HUES6 (cell line): ENCODE measurements around the gene MRPL17.
A peak's percentile ranks its signal among the peaks of the same experiment; 100 is the strongest.
"Not testable (repeated sequence)": the region's sequence is repeated elsewhere in the genome, so short reads cannot be mapped to it uniquely, and the experiment has no call there.

Source experiments
- H3K27ac ChIP-seq: 2 replicates; pipeline ENCODE4 v1.7.0; 2013; ENCODE audit warnings: low read depth, mild to moderate bottlenecking, low read length, inconsistent platforms
- H3K27me3 ChIP-seq: 2 replicates; pipeline ENCODE4 v1.6.1; 2013; ENCODE audit warnings: low read length; ENCODE audit not compliant: control insufficient read depth, insufficient read depth
- H3K36me3 ChIP-seq: 2 replicates; pipeline ENCODE4 v1.6.1; 2013; ENCODE audit warnings: low read length; ENCODE audit not compliant: control insufficient read depth, insufficient read depth
- H3K4me1 ChIP-seq: 2 replicates; pipeline ENCODE4 v1.6.1; 2013; ENCODE audit warnings: low read length; ENCODE audit not compliant: control insufficient read depth, insufficient read depth
- H3K4me3 ChIP-seq: 2 replicates; pipeline ENCODE4 v1.5.1; 2013; ENCODE audit warnings: low read depth, low read length
- H3K9ac ChIP-seq: one replicate; pipeline ENCODE4 v1.6.1; 2013; ENCODE audit warnings: mild to moderate bottlenecking, low read length
- H3K9me3 ChIP-seq: 2 replicates; pipeline ENCODE4 v1.6.1; 2013; ENCODE audit warnings: low read depth, low read length; ENCODE audit not compliant: control insufficient read depth, insufficient read depth

Gene MRPL17

GRCh38 chr11:6703247-6704063 is 20.3 kb upstream of the MRPL17 start:
- H3K4me1 ChIP-seq = no peaks in the 10 kb centered on the region; the same call in 1 of the 2 replicates
- H3K27me3 ChIP-seq = no peaks in the 10 kb centered on the region
- H3K36me3 ChIP-seq = no peaks in the 10 kb centered on the region
- no peak overlapping the region for H3K4me3 ChIP-seq
- H3K27ac ChIP-seq = no peak overlapping the region
- H3K9ac ChIP-seq = no peak overlapping the region
- no peaks in the 10 kb centered on the region for H3K9me3 ChIP-seq

- H3K4me3 ChIP-seq, H3K27me3 ChIP-seq, H3K36me3 ChIP-seq, H3K9me3 ChIP-seq, H3K27ac ChIP-seq, H3K9ac ChIP-seq, H3K4me1 ChIP-seq: not testable (repeated sequence)
Measured at GRCh38 chr11:6701955-6702354, 18.8 kb upstream of the MRPL17 start.

DNA sequence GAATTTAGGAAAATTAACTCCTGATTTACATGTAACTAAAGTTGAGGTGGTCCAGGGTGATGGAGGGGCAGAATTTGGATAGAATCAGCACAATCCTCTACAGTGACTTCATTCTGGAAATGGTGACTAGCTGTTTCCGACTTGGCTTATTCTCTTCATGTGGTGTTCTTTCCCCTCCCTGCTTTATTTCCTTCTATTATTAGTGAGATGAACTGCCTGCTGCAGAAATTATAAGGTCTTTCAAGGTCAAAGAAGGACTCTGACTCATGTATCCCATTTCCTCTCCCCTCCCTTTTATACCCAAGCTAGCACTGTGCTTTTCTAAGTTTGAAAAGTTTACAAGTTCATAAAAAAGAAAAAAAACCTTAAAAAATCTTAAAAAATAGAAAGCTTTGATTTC is 12.2 kb upstream of the MRPL17 start:
- H3K27me3 ChIP-seq = no peaks in the 10 kb centered on the region
- no peaks in the 10 kb centered on the region for H3K9me3 ChIP-seq
- no peaks in the 10 kb centered on the region for H3K36me3 ChIP-seq
- no peak overlapping the region for H3K4me3 ChIP-seq
- no peaks in the 10 kb centered on the region for H3K4me1 ChIP-seq
- H3K9ac ChIP-seq = no peak overlapping the region
- H3K27ac ChIP-seq = no peak overlapping the region

- Histone ChIP-seq H3K9ac (no peak overlapping the region), H3K27ac (no peak overlapping the region), H3K36me3 (no peaks in the 10 kb centered on the region), H3K9me3 (peaks cover 3% of the 10 kb centered on the region; the same call in 1 of the 2 replicates), H3K27me3 (no peaks in the 10 kb centered on the region), H3K4me1 (no peaks in the 10 kb centered on the region), H3K4me3 (no peak overlapping the region)
Measured at GRCh38 chr11:6694229-6694535, 11.0 kb upstream of the MRPL17 start.

- Histone ChIP-seq H3K27ac (no peak overlapping the region), H3K4me1 (no peaks in the 10 kb centered on the region), H3K9ac (no peak overlapping the region), H3K36me3 (no peaks in the 10 kb centered on the region), H3K4me3 (no peak overlapping the region), H3K27me3 (no peaks in the 10 kb centered on the region), H3K9me3 (peaks cover 3% of the 10 kb centered on the region; the same call in 1 of the 2 replicates)
Measured at GRCh38 chr11:6693342-6694228, 10.4 kb upstream of the MRPL17 start.

DNA sequence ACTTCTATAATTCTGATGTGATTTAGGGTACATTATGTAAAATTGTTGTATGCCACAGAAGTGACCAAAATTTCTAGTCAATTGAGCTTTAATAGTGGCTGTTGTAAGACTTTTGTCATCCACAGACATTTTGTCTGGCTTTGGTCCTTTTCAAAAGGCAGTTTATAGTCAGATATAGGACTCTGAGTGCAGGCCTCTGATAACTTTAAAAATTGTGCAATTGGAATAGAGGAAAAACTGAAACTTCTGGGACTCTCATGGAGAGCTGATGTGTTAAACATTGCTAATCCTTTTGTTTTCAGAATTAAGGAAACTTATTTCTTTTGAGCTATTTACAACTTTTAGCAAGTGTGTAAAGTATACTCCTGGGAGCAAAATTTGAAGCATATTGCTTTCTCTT is 9.0 kb upstream of the MRPL17 start:
- Histone ChIP-seq H3K4me3 (no peak overlapping the region), H3K27me3 (no peaks in the 10 kb centered on the region), H3K9me3 (peaks cover 3% of the 10 kb centered on the region; the same call in 1 of the 2 replicates), H3K36me3 (no peaks in the 10 kb centered on the region), H3K9ac (no peak overlapping the region), H3K27ac (no peak overlapping the region), H3K4me1 (peaks cover 8% of the 10 kb centered on the region; the same call in 1 of the 2 replicates)

- H3K36me3 ChIP-seq, H3K4me3 ChIP-seq, H3K4me1 ChIP-seq, H3K9ac ChIP-seq, H3K9me3 ChIP-seq, H3K27me3 ChIP-seq, H3K27ac ChIP-seq: not testable (repeated sequence)
Measured at GRCh38 chr11:6690431-6691132, 7.4 kb upstream of the MRPL17 start.

GRCh38 chr11:6687876-6688275 is 4.7 kb upstream of the MRPL17 start:
- peaks cover 13% of the 10 kb centered on the region for H3K4me1 ChIP-seq
- no peaks in the 10 kb centered on the region for H3K36me3 ChIP-seq
- no peak overlapping the region for H3K9ac ChIP-seq
- no peak overlapping the region for H3K27ac ChIP-seq
- H3K4me3 ChIP-seq = no peak overlapping the region
- H3K27me3 ChIP-seq = no peaks in the 10 kb centered on the region
- peaks cover 3% of the 10 kb centered on the region; the same call in 1 of the 2 replicates for H3K9me3 ChIP-seq

DNA sequence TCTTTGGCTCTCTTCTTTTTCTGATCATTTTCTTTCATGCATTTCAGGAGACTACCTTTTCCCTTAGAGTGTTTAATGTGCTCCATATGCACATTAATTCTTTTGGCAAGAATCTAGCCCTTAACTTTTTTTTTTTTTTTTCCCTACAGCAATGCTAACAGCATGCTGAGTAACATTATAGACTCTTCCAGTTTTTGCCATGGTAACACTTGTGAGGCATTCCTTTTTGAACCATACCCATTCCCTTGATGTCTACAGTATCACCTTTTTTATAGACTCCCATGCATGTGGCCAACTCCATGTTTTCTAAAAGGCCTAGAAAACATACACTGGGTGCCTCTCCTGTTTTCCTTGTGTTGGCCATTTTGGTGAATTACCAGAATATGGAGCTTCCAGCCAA is 2.9 kb upstream of the MRPL17 start:
- Histone ChIP-seq H3K36me3 (peaks cover 18% of the 10 kb centered on the region), H3K9me3 (peaks cover 3% of the 10 kb centered on the region; the same call in 1 of the 2 replicates), H3K9ac (no peak overlapping the region), H3K27ac (no peak overlapping the region), H3K4me3 (no peak overlapping the region), H3K27me3 (no peaks in the 10 kb centered on the region), H3K4me1 (peaks cover 23% of the 10 kb centered on the region)

- not testable (repeated sequence) for H3K27ac ChIP-seq, H3K9ac ChIP-seq, H3K9me3 ChIP-seq, H3K27me3 ChIP-seq
- peaks cover 23% of the 10 kb centered on the region for H3K4me1 ChIP-seq
- H3K4me3 ChIP-seq = peak overlapping the region; percentile 99; the same call in 1 of the 2 replicates
- peaks cover 27% of the 10 kb centered on the region for H3K36me3 ChIP-seq
Measured at GRCh38 chr11:6684068-6684467, 928 bp upstream of the MRPL17 start.

DNA sequence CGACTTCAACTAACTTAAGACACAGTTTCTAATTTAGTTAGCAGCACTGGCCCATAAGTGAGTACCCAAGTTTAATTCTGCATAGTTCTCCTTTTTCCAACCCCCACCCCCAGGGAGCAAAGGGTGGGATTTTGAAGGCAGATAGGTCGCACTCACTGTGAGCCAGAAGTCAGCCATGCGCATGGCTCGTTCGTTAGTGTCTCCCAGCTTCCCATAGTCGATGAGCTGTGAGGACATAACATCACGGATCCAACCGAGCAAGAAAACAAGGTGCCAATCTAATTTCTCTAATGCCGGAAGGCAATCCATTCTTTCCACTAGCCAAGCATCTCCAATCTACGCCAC is 577 bp downstream of the MRPL17 start:
- H3K27me3 ChIP-seq = no peaks in the 10 kb centered on the region
- peak overlapping the region; percentile 82 for H3K27ac ChIP-seq
- peaks cover 19% of the 10 kb centered on the region for H3K4me1 ChIP-seq
- peak overlapping the region; percentile 99 for H3K4me3 ChIP-seq
- H3K9me3 ChIP-seq = no peaks in the 10 kb centered on the region
- H3K9ac ChIP-seq = peak overlapping the region; percentile 92
- peaks cover 27% of the 10 kb centered on the region for H3K36me3 ChIP-seq
